ENCODE results near the gene PSME1.
A peak's percentile ranks its signal among the peaks of the same experiment; 100 is the strongest.

The PSME1 gene

DNA sequence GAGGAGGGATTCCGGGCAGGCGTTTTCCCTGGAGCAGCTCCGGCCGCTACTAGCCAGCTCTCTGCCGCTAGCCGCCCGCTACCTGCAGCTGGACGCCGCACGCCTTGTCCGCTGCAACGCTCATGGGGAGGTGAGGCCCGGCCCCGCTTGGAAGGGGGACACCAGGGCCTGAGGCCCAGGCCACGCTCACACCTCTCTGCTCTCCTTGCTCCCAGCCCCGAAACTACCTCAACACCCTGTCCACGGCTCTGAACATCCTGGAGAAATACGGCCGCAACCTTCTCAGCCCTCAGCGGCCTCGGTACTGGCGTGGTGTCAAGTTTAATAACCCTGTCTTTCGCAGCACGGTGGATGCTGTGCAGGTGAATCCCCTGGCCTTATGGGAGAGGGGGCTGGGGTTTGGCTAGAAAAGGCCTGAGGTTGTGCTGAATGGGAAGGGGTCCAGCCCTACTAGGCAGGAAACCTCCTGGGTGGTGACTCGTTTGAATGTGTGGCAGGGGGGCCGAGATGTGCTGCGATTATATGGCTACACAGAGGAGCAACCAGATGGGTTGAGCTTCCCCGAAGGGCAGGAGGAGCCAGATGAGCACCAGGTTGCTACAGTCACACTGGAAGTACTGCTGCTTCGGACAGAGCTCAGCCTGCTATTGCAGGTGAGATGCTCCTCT, 11.9 kb downstream of the PSME1 start:
- no peak for DNase-seq

- DNase-seq, result no peak
Observed at GRCh38 chr14:24149302-24149969, 13.4 kb downstream of the PSME1 start.

DNA sequence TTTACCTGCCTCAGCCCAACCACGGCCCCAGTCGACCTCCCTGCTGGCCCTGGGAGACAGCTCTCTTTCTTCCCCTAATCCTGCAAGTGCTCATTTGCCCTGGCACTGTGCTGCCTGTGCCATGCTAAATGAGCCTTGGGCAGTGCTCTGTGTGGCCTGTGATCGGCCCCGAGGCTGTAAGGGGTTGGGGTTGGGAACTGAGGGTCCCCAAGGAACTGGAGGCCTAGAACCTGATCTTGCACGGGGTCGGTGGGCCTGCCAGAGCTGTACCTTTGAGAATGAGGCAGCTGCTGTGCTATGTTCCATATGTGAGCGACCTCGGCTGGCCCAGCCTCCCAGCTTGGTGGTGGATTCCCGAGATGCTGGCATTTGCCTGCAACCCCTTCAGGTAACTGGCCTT, 14.1 kb downstream of the PSME1 start:
- DNase-seq, result no peak

GRCh38 chr14:24150567-24150966, 14.6 kb downstream of the PSME1 start:
- no peak for DNase-seq

DNA sequence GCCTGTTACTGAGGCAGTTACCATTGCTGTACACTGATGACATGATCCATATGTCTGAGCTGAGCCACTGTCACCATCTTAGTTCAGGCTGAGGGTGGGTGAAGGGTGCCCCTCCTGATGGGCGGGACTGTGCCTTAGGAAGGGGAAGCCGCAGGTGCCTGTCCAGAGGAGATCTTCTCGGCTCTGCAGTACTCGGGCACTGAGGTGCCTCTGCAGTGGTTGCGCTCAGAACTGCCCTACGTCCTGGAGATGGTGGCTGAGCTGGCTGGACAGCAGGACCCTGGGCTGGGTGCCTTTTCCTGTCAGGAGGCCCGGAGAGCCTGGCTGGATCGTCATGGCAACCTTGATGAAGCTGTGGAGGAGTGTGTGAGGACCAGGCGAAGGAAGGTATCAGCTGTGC, 15.0 kb downstream of the PSME1 start:
- no peak for DNase-seq

DNA sequence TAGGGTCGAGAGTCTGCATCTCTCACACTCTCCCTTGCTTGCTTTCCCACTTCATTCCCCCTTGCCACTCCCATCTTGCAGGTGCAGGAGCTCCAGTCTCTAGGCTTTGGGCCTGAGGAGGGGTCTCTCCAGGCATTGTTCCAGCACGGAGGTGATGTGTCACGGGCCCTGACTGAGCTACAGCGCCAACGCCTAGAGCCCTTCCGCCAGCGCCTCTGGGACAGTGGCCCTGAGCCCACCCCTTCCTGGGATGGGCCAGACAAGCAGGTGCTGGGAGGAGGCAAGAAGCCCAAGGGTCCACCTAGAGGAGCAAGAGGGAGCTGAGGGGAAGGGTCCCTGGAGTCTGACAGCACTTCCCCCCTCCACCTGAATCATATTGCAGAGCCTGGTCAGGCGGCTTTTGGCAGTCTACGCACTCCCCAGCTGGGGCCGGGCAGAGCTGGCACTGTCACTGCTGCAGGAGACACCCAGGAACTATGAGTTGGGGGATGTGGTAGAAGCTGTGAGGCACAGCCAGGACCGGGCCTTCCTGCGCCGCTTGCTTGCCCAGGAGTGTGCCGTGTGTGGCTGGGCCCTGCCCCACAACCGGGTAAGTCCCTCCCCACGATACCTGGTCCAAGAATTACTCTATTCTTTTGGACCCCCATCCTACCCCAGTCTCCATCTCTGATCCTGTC, 15.5 kb downstream of the PSME1 start:
- no peak for DNase-seq

DNA sequence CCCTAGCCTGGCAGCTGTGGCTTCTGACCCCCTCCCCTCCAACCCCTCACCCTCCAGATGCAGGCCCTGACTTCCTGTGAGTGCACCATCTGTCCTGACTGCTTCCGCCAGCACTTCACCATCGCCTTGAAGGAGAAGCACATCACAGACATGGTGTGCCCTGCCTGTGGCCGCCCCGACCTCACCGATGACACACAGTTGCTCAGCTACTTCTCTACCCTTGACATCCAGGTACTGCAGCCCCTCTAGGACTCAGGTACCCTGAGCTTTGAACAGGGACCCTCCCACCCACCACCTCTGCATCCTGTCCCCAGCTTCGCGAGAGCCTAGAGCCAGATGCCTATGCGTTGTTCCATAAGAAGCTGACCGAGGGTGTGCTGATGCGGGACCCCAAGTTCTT, 19.1 kb downstream of the PSME1 start:
- DNase-seq, result no peak

- DNase-seq, result no peak
Observed at GRCh38 chr14:24156840-24157239, 20.8 kb downstream of the PSME1 start.

DNA sequence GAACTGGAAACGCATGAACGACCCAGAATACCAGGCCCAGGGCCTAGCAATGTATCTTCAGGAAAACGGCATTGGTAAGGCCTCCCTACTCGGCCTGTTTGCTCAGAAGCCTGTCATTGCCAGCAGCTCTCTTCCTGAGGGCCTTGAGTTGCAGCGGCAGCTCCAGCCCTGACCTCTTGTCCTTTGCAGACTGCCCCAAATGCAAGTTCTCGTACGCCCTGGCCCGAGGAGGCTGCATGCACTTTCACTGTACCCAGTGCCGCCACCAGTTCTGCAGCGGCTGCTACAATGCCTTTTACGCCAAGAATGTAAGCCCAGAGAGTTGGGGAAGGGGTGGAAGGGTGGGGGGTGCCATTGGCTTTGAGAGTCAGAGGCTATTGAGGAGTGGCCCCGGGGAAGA, 21.3 kb downstream of the PSME1 start:
- no peak for DNase-seq

DNA sequence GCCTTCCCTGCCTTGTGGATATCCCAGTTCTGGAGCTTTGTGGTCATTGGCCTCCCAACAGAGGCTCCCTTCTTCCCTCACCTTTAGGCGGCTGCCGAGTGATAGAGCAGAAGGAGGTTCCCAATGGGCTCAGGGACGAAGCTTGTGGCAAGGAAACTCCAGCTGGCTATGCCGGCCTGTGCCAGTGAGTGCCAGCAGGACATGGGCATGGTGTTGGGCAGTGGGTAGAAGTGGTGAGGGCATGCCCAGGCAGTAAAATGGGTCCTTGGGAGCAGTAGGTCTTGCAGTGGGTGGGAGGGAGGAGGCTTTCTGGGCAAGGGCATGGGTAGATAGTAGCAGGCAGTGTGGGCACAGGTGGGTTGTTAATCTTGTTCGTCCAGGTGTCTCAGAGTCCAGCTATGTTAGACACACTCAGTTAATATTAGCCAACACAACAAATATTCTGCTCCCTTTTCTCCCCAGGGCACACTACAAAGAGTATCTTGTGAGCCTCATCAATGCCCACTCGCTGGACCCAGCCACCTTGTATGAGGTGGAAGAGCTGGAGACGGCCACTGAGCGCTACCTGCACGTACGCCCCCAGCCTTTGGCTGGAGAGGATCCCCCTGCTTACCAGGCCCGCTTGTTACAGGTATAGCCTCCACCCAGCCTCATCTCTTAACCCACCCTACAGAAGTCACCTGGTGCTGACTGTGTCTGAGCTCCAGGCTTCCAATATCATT, 23.9 kb downstream of the PSME1 start:
- no peak for DNase-seq

DNA sequence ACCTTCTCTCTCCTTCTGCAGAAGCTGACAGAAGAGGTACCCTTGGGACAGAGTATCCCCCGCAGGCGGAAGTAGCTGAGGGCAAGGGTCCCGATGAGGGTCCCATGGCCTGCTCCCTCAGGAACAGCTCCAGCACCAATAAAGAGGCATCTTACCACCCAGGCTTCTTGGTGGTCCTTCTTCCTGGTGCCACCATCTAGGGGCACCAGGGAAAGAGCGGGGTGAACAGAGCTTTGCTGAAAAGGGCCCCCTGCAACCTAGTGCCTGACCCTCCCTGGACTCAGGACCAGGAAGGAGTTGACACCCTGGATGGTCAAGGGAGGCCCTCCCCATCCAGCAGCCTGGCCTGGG, 24.5 kb downstream of the PSME1 start:
- DNase-seq, result no peak

DNA sequence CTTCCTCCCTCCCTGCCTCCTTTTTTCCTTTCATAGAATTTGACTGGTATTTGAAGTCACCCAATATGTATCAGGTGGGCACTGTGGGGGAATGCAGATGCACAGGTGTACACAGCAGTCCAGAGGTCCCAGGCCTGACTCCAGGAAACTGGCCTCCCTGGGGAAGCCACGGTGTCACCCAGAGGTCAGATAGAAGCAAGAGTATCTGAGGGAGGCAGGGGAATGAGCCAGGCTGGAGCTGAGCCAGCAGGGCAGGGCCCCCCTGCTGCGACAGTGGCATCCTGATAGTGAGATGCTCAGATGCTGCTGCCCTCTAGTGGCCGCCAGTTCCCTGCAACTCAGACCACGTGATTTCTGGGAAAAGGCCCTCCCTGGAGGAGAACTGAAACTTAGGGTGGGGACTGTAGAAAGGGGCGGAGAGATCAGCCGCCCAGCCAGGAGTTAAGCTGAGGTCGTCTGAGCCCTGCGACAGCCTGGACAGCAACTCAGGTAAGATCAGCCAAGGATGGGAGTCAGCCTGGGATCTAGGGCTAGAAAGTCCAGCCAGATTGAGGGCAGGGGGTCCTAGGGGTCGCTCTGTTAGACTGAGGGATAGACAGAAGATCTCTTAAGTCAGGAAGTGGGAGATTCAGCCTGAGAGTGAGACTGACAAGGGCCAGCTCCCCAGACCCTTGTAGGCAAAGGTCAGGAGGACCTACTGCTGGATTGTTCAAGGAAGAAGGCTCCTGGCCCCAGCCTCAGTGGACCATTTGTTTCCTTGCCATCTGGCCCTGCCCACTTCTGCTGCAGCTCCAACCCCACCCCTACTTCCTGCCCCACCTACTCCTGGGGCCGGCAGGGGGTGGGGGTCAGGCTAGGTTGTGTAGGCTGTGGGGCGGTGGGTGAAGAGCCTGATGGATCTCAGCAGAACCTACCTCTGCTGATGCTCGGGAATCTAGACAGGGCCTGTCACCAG, 25.1 kb downstream of the PSME1 start, which contains the start of gene IRF9:
IRF9 (plus strand) TSS at position 416 of the 955 bp plus-strand sequence. CDS start 880 bp downstream, outside the sequence.
- peak; percentile 98 for DNase-seq

DNA sequence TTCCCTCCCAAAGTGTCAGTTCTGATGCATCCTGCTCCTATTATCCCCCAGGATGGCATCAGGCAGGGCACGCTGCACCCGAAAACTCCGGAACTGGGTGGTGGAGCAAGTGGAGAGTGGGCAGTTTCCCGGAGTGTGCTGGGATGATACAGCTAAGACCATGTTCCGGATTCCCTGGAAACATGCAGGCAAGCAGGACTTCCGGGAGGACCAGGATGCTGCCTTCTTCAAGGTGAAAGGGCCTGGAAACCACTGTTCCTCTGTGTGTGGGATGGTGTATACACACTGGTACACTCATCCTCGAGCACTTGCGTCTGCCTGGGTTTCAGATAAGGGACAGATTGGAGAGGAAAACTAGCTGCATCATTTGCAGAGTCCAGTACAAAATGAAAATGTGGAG, 26.1 kb downstream of the PSME1 start:
- DNase-seq, result no peak

DNA sequence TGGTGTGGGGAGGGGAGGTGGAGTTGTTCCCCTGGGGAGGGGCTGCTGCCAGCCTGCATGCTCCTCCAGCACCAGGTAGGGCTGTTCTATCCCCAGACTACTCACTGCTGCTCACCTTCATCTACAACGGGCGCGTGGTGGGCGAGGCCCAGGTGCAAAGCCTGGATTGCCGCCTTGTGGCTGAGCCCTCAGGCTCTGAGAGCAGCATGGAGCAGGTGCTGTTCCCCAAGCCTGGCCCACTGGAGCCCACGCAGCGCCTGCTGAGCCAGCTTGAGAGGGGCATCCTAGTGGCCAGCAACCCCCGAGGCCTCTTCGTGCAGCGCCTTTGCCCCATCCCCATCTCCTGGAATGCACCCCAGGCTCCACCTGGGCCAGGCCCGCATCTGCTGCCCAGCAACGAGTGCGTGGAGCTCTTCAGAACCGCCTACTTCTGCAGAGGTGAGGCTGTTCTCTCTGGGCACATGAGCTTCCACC, 28.6 kb downstream of the PSME1 start:
- DNase-seq, result no peak

- DNase-seq, result no peak
Observed at GRCh38 chr14:24165785-24166184, 29.8 kb downstream of the PSME1 start.

- DNase-seq, result no peak
Observed at GRCh38 chr14:24167469-24168114, 31.6 kb downstream of the PSME1 start.

- peak; percentile 73 for DNase-seq
Observed at GRCh38 chr14:24171422-24172260, 35.6 kb downstream of the PSME1 start, which contains the start of gene REC8. TSS of gene REC8 (plus strand) at chr14:24172080. CDS start at chr14:24172553, 473 bp downstream.

GRCh38 chr14:24172261-24172860, 36.4 kb downstream of the PSME1 start:
- DNase-seq, result no peak

- DNase-seq, result no peak
Observed at GRCh38 chr14:24172871-24173281, 36.9 kb downstream of the PSME1 start.

DNA sequence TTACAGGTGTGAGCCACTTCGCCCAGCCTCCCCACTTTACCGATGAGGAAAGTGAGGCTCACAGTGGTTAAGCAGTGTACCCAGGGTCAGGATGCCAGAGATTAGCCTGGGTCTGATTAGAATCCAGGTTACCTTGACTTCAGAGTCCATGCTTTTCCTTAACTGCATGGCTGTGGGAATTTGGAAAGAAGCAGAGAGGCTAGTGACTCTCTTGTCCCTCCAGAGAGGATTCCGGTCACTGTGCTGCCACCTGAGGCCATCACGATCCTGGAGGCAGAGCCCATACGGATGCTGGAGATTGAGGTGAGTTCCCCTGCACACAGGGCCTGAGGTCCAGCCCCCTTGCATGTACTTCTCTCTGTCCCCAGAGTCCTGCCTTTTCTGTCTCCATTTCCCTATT, 40.6 kb downstream of the PSME1 start:
- no peak for DNase-seq

Measured in activated CD4-positive, alpha-beta T cell treated with anti-CD3 and anti-CD28 coated beads, Interleukin-2, Interleukin-6, amounts not matched to agents 100 ng/mL and 50 ng/mL, durations not matched to agents 16 hours and 8 hours (primary cell).